Measurements from ENCODE around the gene ZBED3.

The ZBED3 gene

DNA sequence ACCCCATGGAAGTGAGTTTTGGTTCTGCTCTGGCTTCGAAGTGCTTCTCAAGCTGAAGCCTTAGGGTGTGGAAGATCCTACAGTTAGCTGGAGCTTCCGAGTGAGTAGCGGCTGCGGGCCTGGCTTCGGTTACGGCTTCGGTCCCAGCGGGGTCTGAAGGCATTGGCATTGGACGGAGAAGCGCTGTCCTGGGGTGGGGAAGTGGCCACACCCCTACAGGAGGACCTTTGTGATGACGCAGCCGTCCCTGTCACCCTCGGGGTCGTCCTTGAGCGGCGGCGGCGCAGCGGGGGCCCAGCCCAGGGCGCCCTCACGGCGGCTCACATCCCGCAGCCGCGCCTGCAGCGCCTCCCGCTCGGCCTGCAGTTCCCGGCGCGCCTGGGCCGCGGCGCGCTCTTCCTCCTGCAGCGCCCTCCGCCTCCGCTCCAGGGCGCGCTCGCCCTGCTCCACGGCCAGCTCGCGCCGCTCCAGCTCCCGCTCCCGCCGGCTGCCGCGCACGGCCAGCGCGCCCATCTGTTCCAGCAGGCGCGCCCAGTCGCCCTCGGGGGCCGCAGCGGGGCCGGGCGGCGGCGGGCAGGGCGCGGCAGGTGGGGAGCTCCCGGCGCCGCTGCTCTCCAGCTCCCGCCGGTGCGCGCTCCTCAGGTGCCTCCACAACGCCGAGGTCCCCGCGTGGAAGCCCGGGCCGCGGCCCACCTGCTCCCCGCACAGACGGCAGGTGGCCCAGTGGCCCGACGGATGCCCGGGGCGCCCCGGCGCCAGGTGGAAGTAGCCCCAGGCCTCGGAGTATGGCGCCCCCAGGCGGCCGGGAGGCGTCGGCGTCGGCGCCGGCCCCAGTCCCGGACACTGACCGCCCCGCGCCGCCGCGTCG is 9.9 kb downstream of the ZBED3 start:
- DNase-seq (ENCODE audit: low spot score): peak; percentile 91

DNA sequence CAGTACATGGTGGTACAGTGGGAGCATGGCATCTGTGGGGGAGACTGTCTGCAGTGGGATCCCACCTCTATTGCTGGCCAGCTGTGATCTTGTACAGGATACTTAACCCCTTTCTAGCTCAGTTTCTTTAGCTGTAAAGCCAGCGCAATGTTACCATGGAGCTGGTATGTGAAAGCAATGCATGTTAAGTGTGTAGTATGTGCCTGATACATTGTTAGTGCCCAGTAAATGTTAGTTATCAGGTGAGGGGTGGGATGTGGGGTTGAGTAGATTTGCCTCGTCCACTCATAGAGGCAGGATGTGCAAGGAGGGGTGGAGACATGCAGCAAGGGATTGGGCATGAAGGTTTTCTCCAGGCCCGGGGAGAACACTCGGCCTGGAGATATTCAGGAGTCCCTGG is 12.3 kb downstream of the ZBED3 start:
- DNase-seq (ENCODE audit: low spot score): no peak

GRCh38 chr5:77073667-77074066 is 13.4 kb downstream of the ZBED3 start:
- DNase-seq (ENCODE audit: low spot score): no peak

GRCh38 chr5:77066823-77067442 is 20.2 kb downstream of the ZBED3 start:
- DNase-seq (ENCODE audit: low spot score): peak; percentile 84

DNA sequence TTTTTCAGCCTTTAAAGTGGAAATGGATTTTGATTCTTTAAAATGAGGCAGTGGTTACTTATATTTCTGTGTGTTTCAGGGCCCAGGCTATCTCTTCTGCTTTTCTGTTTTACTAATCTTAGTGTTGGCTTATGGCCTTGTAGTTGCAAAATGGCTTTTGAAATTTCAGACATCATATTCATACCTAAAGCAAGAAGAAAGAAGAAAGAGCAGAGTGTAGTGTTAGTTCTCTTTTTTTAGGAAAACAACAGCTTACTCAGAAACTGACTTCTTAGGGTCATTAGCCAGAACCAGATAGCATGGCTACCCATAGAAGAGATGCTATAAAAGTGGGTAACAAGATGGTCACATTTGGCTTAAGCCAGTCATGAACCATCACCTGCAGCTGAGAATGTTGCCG is 20.9 kb downstream of the ZBED3 start:
- DNase-seq (ENCODE audit: low spot score): no peak

- DNase-seq (ENCODE audit: low spot score): no peak
Observed at GRCh38 chr5:77065256-77065655, 21.8 kb downstream of the ZBED3 start.

GRCh38 chr5:77064040-77064439 is 23.0 kb downstream of the ZBED3 start:
- no peak for DNase-seq (ENCODE audit: low spot score)

DNA sequence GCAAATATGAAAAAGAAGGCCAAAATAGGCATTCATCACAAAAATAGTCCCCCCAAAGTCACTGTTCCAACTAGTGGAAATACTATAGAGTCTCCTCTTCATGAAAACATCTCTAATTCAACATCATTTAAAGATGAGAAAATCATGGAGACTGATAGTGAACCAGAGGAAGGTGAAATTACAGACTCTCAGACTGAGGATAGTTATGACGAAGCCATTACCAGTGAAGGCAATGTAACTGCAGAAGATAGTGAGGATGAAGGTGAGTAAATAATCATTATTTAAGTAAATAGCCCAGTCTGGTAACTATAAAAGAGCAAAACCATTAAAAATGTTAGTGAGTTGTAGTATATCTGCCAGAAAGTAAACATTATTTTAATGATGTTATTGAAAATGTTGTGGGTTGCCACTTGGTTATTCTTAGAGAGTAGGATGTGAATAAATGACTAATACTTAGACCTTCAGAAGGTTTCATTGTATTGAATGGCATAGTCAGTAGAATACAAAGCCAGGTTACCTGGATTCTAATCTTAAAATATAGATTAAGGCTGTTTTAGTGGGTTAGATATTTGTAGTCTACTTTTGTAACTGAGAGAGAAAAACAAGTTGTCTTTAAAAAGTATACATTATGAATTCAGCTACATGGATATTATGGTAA is 40.5 kb downstream of the ZBED3 start:
- no peak for DNase-seq (ENCODE audit: low spot score)

DNA sequence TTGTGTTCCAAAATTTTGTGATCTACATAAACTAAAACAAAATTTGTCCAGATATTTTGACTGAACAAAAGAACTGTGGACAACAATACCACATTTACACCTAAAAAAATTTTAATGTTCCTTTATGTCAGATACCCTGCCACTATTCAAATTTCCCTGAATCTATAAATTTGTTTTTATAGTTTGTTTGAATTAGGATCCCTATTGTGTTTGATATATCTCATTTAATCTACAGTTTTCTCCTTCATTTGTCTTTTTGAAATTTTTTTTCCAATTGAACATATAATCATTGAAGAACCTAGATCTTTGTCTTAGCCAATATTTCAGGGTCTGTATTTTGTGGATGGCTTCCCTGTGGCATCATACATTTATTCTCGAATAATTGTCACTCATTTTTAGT is 51.1 kb downstream of the ZBED3 start:
- DNase-seq (ENCODE audit: low spot score): no peak

- DNase-seq (ENCODE audit: low spot score): no peak
Observed at GRCh38 chr5:77033338-77033737, 53.7 kb downstream of the ZBED3 start.

- DNase-seq (ENCODE audit: low spot score): no peak
Observed at GRCh38 chr5:77032635-77033034, 54.5 kb downstream of the ZBED3 start.

GRCh38 chr5:77031891-77032290 is 55.2 kb downstream of the ZBED3 start:
- no peak for DNase-seq (ENCODE audit: low spot score)

DNA sequence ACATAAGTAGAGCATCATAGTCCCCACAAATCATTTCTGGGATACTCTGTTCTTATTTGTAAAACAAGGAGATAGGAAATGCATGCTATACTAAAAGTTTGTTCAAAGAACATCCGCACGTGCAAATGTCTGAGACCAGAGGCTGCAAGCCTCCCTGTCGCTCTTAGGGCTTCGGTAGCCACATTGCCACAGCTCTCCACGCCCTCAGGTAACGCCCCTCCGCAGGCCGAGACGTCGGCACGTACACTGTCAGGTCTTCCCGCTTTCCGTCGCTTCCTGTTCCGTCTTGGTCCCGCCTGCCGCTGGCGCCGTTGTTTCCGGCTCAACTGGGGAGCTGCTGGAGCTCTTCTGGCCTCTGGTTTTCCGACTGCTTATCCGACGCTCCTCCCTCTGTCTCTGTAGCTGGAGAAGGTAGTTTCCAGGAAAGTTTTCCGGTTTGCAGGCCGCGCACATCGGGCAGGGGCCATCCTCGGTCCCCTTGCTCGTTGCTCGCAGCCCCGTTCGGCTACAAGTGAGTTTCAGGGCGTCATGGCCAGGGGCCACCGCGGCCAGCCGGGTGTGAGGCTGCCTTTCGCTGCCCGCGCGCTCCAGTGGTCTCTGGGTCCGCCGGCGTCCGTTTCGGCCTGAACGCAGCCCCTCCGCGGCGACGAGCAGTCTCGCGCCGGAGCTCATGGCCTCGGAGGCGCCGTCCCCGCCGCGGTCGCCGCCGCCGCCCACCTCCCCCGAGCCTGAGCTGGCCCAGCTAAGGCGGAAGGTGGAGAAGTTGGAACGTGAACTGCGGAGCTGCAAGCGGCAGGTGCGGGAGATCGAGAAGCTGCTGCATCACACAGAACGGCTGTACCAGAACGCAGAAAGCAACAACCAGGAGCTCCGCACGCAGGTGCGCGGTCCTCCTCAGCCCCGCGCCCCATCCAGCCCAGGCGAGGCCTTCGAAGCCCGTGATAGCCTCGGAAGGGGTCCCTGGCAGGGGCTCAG is 56.7 kb downstream of the ZBED3 start, which contains the start of gene AGGF1:
AGGF1 (plus strand) TSS at position 308 of the 975 bp plus-strand sequence; CDS start at position 671, 363 bp downstream.
- DNase-seq (ENCODE audit: low spot score): peak; percentile 96

- DNase-seq (ENCODE audit: low spot score): no peak
Observed at GRCh38 chr5:77029376-77029885, 57.7 kb downstream of the ZBED3 start.

GRCh38 chr5:77028631-77029375 is 58.3 kb downstream of the ZBED3 start:
- no peak for DNase-seq (ENCODE audit: low spot score)

- DNase-seq (ENCODE audit: low spot score): no peak
Observed at GRCh38 chr5:77024490-77024889, 62.6 kb downstream of the ZBED3 start.

- DNase-seq (ENCODE audit: low spot score): no peak
Observed at GRCh38 chr5:77022511-77023417, 64.3 kb downstream of the ZBED3 start.
